Lung (tissue), 12 donors: ENCODE measurements around the gene APOBEC3G. TPM values are rescaled to one million over a fixed set of nuclear protein-coding genes. Genes with fewer than 3 reads are reported as not detected.

Experiments used
- ATAC-seq: fragments of 200-7000 bp; cut with Tn5 transposase; one replicate; pipeline ENCODE4 v1.9.1; 2020; ENCODE audit warnings: moderate number of reproducible peaks; ENCODE audit not compliant: insufficient read depth, low FRiP score
- DNase-seq, 3 donors: peaks; one replicate each; pipeline ENCODE4 v3.0.0-alpha.2; 2013 to 2017
- H3K27ac ChIP-seq, 2 donors: one replicate each; pipeline ENCODE4 v1.5.1; 2013; ENCODE audit warnings: mild to moderate bottlenecking in 2 of 2, moderate library complexity in 2 of 2, control low read depth in 1 of 2, inconsistent platforms in 1 of 2, low read depth in 1 of 2, low read length in 1 of 2
- H3K27me3 ChIP-seq, 3 donors: one replicate each; pipeline ENCODE4 v1.5.1; 2013; ENCODE audit warnings: low read length in 2 of 3; ENCODE audit not compliant: control insufficient read depth in 3 of 3, insufficient read depth in 3 of 3
- H3K36me3 ChIP-seq, 4 donors: one replicate each; pipeline ENCODE4 v1.5.1; 2013; ENCODE audit warnings: low read length in 4 of 4, mild to moderate bottlenecking in 1 of 4, moderate library complexity in 1 of 4; ENCODE audit not compliant: control insufficient read depth in 4 of 4, insufficient read depth in 4 of 4
- H3K4me1 ChIP-seq, 5 donors: one replicate each; pipeline ENCODE4 v1.5.1; 2013; ENCODE audit warnings: low read length in 5 of 5, mild to moderate bottlenecking in 2 of 5, moderate library complexity in 1 of 5; ENCODE audit not compliant: control insufficient read depth in 5 of 5, insufficient read depth in 5 of 5
- H3K4me3 ChIP-seq: one replicate; pipeline ENCODE4 v1.5.1; 2013; ENCODE audit warnings: mild to moderate bottlenecking, control low read depth, moderate library complexity
- H3K9ac ChIP-seq, 2 donors: one replicate each; pipeline ENCODE4 v1.5.1; 2013; ENCODE audit warnings: low read length in 2 of 2, control low read depth in 1 of 2; ENCODE audit not compliant: insufficient read depth in 1 of 2
- H3K9me3 ChIP-seq, 4 donors: one replicate each; pipeline ENCODE4 v1.5.1; 2013; ENCODE audit warnings: low read length in 3 of 4, mild to moderate bottlenecking in 1 of 4, moderate library complexity in 1 of 4; ENCODE audit not compliant: control insufficient read depth in 4 of 4, insufficient read depth in 3 of 4
- CTCF ChIP-seq: IDR thresholded peaks from 2 replicates; pipeline ENCODE4 v1.5.1; 2012; ENCODE audit warnings: mild to moderate bottlenecking; ENCODE audit errors: control extremely low read depth, extremely low read depth
- WGBS, 2 donors: extraction: QIAGEN DNeasy Blood & Tissue Kit; methylation state at CpG; one replicate each; pipeline ENCODE4 v1.1.7; 2013; 5-methylcytosine and 5-hydroxymethylcytosine counted together
- polyA plus RNA-seq, 2 donors: library from polyadenylated mRNA; stranded (reverse); fragments of 200-250 nt; gene quantifications; one replicate each; pipeline ENCODE4 v1.2.1, GENCODE V29; 2013
- total RNA-seq, 2 donors: library from RNA; depleted of rRNA in 1 of 2; stranded (reverse); fragments of >200 nt in 1 of 2; gene quantifications; one replicate each; pipeline ENCODE4 v1.2.1, GENCODE V29; 2014 to 2021
- donor health status: control.
- donor health status: control.
- donor health status: Bipolar disorder and iron deficiency.
- donor health status: healthy.
- donor health status: DM: yes; HTN: yes; CAD: no.

APOBEC3G gene
- total and polyA plus RNA-seq, 4 donors = 6.5 to 15.5 (median 14.0) TPM

- Histone ChIP-seq H3K27ac (peak within 1 kb of the TSS in 1 of 2 donors; percentile 37), H3K36me3 (no peaks in the 10 kb centered on the region), H3K27me3 (no peaks in the 10 kb centered on the region), H3K9ac (no peak within 1 kb of the TSS), H3K4me3 (no peak within 1 kb of the TSS), H3K4me1 (peaks cover 0 to 3% (median 0%) of the 10 kb centered on the region in 5 donors), H3K9me3 (no peaks in the 10 kb centered on the region)
- ATAC-seq (no peak), DNase-seq (peak in 1 of 3 donors; percentile 39)
- no peak for TF ChIP-seq CTCF
- 51 to 66% methylated on average over 9 of the region's 9 CpGs for WGBS, 2 donors
These were observed 20.3 kb downstream of the APOBEC3G start, which contains the start of gene APOBEC3H for GRCh38 chr22:39097098-39098020. TSS of gene APOBEC3H (plus strand) at chr22:39097244. CDS start at chr22:39100279, 3,035 bp downstream.

GRCh38 chr22:39098026-39098425, 21.0 kb downstream of the APOBEC3G start:
- TF ChIP-seq CTCF = no peak
- H3K27ac ChIP-seq = no peak overlapping the region
- H3K9me3 ChIP-seq = no peaks in the 10 kb centered on the region
- ATAC-seq (no peak), DNase-seq (no peak)
- WGBS, 2 donors = 75 to 85% methylated on average over 6 of the region's 6 CpGs
- no peaks in the 10 kb centered on the region for H3K27me3 ChIP-seq
- no peak overlapping the region for H3K9ac ChIP-seq
- H3K36me3 ChIP-seq = no peaks in the 10 kb centered on the region
- no peak overlapping the region for H3K4me3 ChIP-seq
- peaks cover 0 to 3% (median 0%) of the 10 kb centered on the region in 5 donors for H3K4me1 ChIP-seq

- Histone ChIP-seq H3K4me1 (peaks cover 0 to 3% (median 0%) of the 10 kb centered on the region in 5 donors), H3K9me3 (no peaks in the 10 kb centered on the region), H3K9ac (no peak overlapping the region), H3K4me3 (no peak overlapping the region), H3K27me3 (no peaks in the 10 kb centered on the region), H3K27ac (no peak overlapping the region), H3K36me3 (no peaks in the 10 kb centered on the region)
- DNase-seq (no peak), ATAC-seq (no peak)
- no peak for TF ChIP-seq CTCF
- 84 to 90% methylated on average over 8 of the region's 8 CpGs for WGBS, 2 donors
These were observed 21.5 kb downstream of the APOBEC3G start for GRCh38 chr22:39098576-39098975.
